Endothelial cell of umbilical vein (primary cell): ENCODE results near the gene KIAA1217. TPM values are rescaled to one million over a fixed set of nuclear protein-coding genes. Genes with fewer than 3 reads are reported as not detected.

Experiments
- BruUV-seq: library from RNA; stranded (reverse); fragments of 400-500 nt; replicated peaks from 2 replicates; lab custom pipeline; 2021; lab: Mats Ljungman, UMichigan
- CTCF ChIA-PET: fragments of 300-600, 350-600 bp; sonication (Branson Sonifier 250); formaldehyde crosslinking; loops from one replicate; lab custom pipeline; 2021; ENCODE audit warnings: antibody characterized with exemption, inconsistent platforms; lab: Charles Lee
- POLR2A ChIA-PET: fragments of 300-600, 350-600 bp; sonication (Branson Sonifier 250); formaldehyde crosslinking; loops from one replicate; lab custom pipeline; 2021; ENCODE audit warnings: antibody characterized with exemption, inconsistent platforms; lab: Charles Lee
- DNase-seq: peaks from one replicate; pipeline ENCODE4 v3.0.0-alpha.2; 2011; ENCODE audit warnings: low read depth, low spot score
- FAIRE-seq: peaks from 2 replicates; lab custom pipeline; 2011; peaks lifted over from hg19 to GRCh38; lab: Jason Lieb, UNC
- H2AFZ ChIP-seq: 2 replicates; pipeline ENCODE4 v1.6.0; 2012; ENCODE audit warnings: low read depth, low read length, control low read depth, inconsistent platforms
- H3K27ac ChIP-seq: 2 replicates; pipeline ENCODE4 v1.5.1; 2011; ENCODE audit warnings: low read depth, mild to moderate bottlenecking, control low read depth, low read length, moderate library complexity; ENCODE audit not compliant: insufficient read depth
- H3K27me3 ChIP-seq, 2 experiments: 2 replicates each; pipeline versions ENCODE4 v1.6.0 to v1.6.1; 2011; ENCODE audit warnings: low read length in 2 of 2, mixed read lengths in 1 of 2; ENCODE audit not compliant: control insufficient read depth in 2 of 2, insufficient read depth in 2 of 2
- H3K36me3 ChIP-seq, 2 experiments: 2 replicates in 1 of 2; 3 replicates in 1 of 2; pipeline ENCODE4 v1.5.1; 2011; ENCODE audit warnings: low read length in 2 of 2, mild to moderate bottlenecking in 1 of 2, moderate library complexity in 1 of 2; ENCODE audit not compliant: control insufficient read depth in 2 of 2, insufficient read depth in 2 of 2; ENCODE audit errors: extremely low read depth in 1 of 2
- H3K4me1 ChIP-seq: 3 replicates; pipeline ENCODE4 v1.5.1; 2011; ENCODE audit warnings: mild to moderate bottlenecking, low read length; ENCODE audit not compliant: control insufficient read depth, insufficient read depth; ENCODE audit errors: extremely low read depth
- H3K4me2 ChIP-seq: 2 replicates; pipeline ENCODE4 v1.6.1; 2011; ENCODE audit warnings: low read length, control low read depth, mixed read lengths; ENCODE audit not compliant: insufficient read depth
- H3K4me3 ChIP-seq, 3 experiments: fragments of 200-600 bp in 1 of 3; sonication (generic), shearing (Covaris generic) in 1 of 3; replicated peaks in 1 of 3; 2 replicates each; pipeline ENCODE4 v1.5.1; 2011 to 2016; ENCODE audit warnings: control low read depth in 3 of 3, low read length in 3 of 3, mild to moderate bottlenecking in 2 of 3, inconsistent platforms in 1 of 3, low read depth in 1 of 3, moderate library complexity in 1 of 3; ENCODE audit not compliant: insufficient read depth in 1 of 3
- H3K79me2 ChIP-seq: 2 replicates; pipeline ENCODE4 v1.6.0; 2012; ENCODE audit warnings: low read length, inconsistent platforms; ENCODE audit not compliant: control insufficient read depth, insufficient read depth
- H3K9ac ChIP-seq: replicated peaks from 2 replicates; pipeline ENCODE3; 2011; ENCODE audit warnings: low read length, control low read depth; ENCODE audit not compliant: insufficient read depth; ENCODE audit errors: extremely low read depth
- H3K9me1 ChIP-seq: replicated peaks from 3 replicates; pipeline ENCODE4 v1.6.0; 2011; ENCODE audit warnings: mild to moderate bottlenecking, low read length; ENCODE audit not compliant: control insufficient read depth, insufficient read depth; ENCODE audit errors: extremely low read depth
- H3K9me3 ChIP-seq: replicated peaks from 2 replicates; pipeline ENCODE4 v1.5.1; 2012; ENCODE audit warnings: low read length, inconsistent platforms; ENCODE audit not compliant: control insufficient read depth, insufficient read depth
- H4K20me1 ChIP-seq: replicated peaks from 2 replicates; pipeline ENCODE3; 2011; ENCODE audit warnings: mild to moderate bottlenecking, low read length; ENCODE audit not compliant: control insufficient read depth, insufficient read depth; ENCODE audit errors: extremely low read depth
- CTCF ChIP-seq, 2 donors: IDR thresholded peaks; 1 replicate in 1 of 2; 2 replicates in 1 of 2; pipeline ENCODE4 v1.5.1; 2011; ENCODE audit warnings: low read length in 2 of 2, mild to moderate bottlenecking in 2 of 2, moderate library complexity in 2 of 2, control low read depth in 1 of 2, inconsistent platforms in 1 of 2, low read depth in 1 of 2; ENCODE audit not compliant: insufficient read depth in 1 of 2; ENCODE audit errors: extremely low read depth in 1 of 2
- EZH2 ChIP-seq: IDR thresholded peaks from 2 replicates; pipeline ENCODE4 v1.6.1; 2012; ENCODE audit warnings: borderline replicate concordance, low read depth, mild to moderate bottlenecking, moderate library complexity, low read length, inconsistent platforms; ENCODE audit not compliant: severe bottlenecking
- FOS ChIP-seq: IDR thresholded peaks from 2 replicates; pipeline ENCODE4 v1.6.1; 2011; ENCODE audit warnings: mild to moderate bottlenecking, low read length, moderate library complexity, borderline replicate concordance; ENCODE audit not compliant: insufficient read depth
- GATA2 ChIP-seq: IDR thresholded peaks from 2 replicates; pipeline ENCODE4 v1.7.0; 2011; ENCODE audit warnings: low read depth, mild to moderate bottlenecking, moderate library complexity, mixed read lengths, low read length; ENCODE audit not compliant: insufficient read length, insufficient read depth
- JUN ChIP-seq: IDR thresholded peaks from 2 replicates; pipeline ENCODE4 v1.6.1; 2011; ENCODE audit warnings: borderline replicate concordance, low read depth; ENCODE audit not compliant: insufficient read length, insufficient read depth
- MAX ChIP-seq: IDR thresholded peaks from 2 replicates; pipeline ENCODE4 v1.6.1; 2011; ENCODE audit not compliant: insufficient read depth, insufficient read length
- MYC ChIP-seq: IDR thresholded peaks from one replicate; pipeline ENCODE4 v1.6.1; 2011; ENCODE audit warnings: mild to moderate bottlenecking, low read depth, low read length
- POLR2A ChIP-seq: IDR thresholded peaks from 2 replicates; pipeline ENCODE4 v1.6.1; 2012; ENCODE audit warnings: low read depth, mild to moderate bottlenecking, control low read depth, low read length
- POLR2AphosphoS5 ChIP-seq: IDR thresholded peaks from 2 replicates; pipeline ENCODE4 v1.6.1; 2012; ENCODE audit warnings: low read depth, mild to moderate bottlenecking, control low read depth, low read length, moderate library complexity; ENCODE audit not compliant: insufficient read depth
- dilution Hi-C: fragments of 300-500 bp; cut with MboI; formaldehyde crosslinking; loops from one replicate; pipeline ENCODE4 v1.15.0; 2019; ENCODE audit warnings: low sequenced_read_pairs; ENCODE audit not compliant: extremely low pct_ligation_motif_present
- intact Hi-C: fragments of 100-400 bp; cut with micrococcal nuclease; formaldehyde crosslinking; loops from one replicate; pipeline ENCODE4 v1.10.0; 2022
- polyA plus RNA-seq, 4 experiments: library from polyadenylated mRNA; depleted of rRNA in 3 of 4; stranded (reverse) in 3 of 4; unstranded in 1 of 4; fragments of >200 nt; gene quantifications; 2 replicates each; pipeline versions ENCODE4 v1.2.1 to v1.2.3, GENCODE V29; 2011 to 2012; ENCODE audit warnings: missing spikeins in 1 of 4
- total RNA-seq: library from RNA; stranded (reverse); gene quantifications from 2 replicates; pipeline ENCODE4 v1.2.3, GENCODE V29; 2021

The KIAA1217 gene
- total and polyA plus RNA-seq, 2 donors (not counting 3 experiments of a cell fraction or from before 2014, with no cell fraction given), result 0.83 to 10.3 TPM

GRCh38 chr10:24289235-24289634, 80.3 kb downstream of the KIAA1217 start:
- no peak for FAIRE-seq
- Histone ChIP-seq H3K9me3 (no peaks in the 10 kb centered on the region), H3K9me1 (no peaks in the 10 kb centered on the region), H3K4me3 (no peak overlapping the region), H3K4me2 (no peak overlapping the region), H3K27me3 (no peaks in the 10 kb centered on the region), H3K9ac (no peak overlapping the region), H3K27ac (no peak overlapping the region), H3K36me3 (no peaks in the 10 kb centered on the region), H3K79me2 (no peaks in the 10 kb centered on the region), H3K4me1 (no peaks in the 10 kb centered on the region), H2AFZ (no peak overlapping the region), H4K20me1 (no peaks in the 10 kb centered on the region)
- TF ChIP-seq JUN (no peak), MYC (no peak), POLR2AphosphoS5 (no peak), FOS (no peak), POLR2A (no peak), MAX (no peak), EZH2 (no peak), CTCF (IDR thresholded peaks at IDR 0.05; ENCODE audit: extremely low read depth in 1 of 2, insufficient read depth in 1 of 2, low read depth in 1 of 2, low read length in 2 of 2) (no peak), GATA2 (no peak)
- intact Hi-C loops, result no loop called here
- BruUV-seq, result no TSS peak
- dilution Hi-C loops, result no loop called here
- ChIA-PET CTCF (no interaction called here), POLR2A (no interaction called here)
- DNase-seq, result no peak
